Neural progenitor cell (in vitro differentiated cells): ENCODE results near the gene IGLON5.

Experiments used
- CTCF ChIP-seq: fragments of 200-600 bp; sonication (generic); IDR thresholded peaks from 2 replicates; pipeline ENCODE4 v1.5.1; 2017; ENCODE audit warnings: antibody characterized with exemption, mild to moderate bottlenecking
- EZH2 ChIP-seq: fragments of 200-600 bp; sonication (generic); IDR thresholded peaks from 2 replicates; pipeline ENCODE4 v1.6.1; 2017; ENCODE audit warnings: antibody characterized with exemption, mild to moderate bottlenecking, moderate library complexity

DNA sequence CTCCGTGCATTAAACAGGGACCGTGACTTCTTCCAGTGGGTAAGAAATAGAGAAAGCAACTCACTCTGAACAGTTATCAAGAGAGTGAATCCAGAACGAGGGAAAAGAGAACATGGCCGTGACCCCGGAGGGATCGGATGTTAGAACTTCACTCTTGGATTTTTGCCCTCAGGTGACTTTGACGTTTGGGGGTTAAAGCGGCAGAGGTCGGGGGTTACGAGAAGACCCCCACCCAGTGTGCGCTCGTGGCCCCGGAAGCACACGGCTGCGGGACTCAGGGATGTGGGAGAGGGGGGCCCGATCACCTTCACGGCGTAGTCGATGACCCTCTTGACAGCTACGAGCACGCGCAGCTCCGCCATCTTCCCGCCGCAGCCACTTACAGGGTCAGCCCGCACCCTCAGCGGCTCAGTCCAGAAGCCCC, 54.5 kb downstream of the IGLON5 start, which contains the start of gene ETFB:
- TF ChIP-seq CTCF (no peak), EZH2 (no peak)
